ENCODE data around the gene CNDP1.

The CNDP1 gene

DNA sequence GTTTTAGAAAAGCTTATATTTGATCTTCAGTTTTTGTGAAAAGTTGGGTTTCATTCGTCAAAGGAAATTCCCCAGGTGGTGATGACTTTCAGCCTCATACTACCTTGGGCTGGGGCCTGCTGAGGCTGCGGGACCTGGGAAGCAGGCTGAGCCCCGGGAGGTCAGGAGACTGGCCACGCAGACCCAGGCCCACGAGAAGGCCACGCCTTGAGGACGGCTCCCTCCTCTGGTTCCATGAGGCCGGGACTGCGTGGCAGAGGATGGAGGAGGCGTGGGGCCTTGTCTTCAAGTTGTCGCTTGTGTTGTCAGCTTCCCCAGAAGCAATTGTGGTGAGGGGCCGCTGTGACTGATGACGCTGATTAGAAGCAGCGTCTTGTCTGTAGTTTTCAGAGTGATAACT lies 26.4 kb upstream of the CNDP1 start:
- peaks cover 90% of the 10 kb centered on the region for H3K36me3 ChIP-seq
- TF ChIP-seq CTCF (IDR thresholded peaks at IDR 0.05; ENCODE audit: low read depth, low read length), result no peak
- no peaks in the 10 kb centered on the region for H3K27me3 ChIP-seq (ENCODE audit: insufficient read depth, low read depth, severe bottlenecking)
- no peak overlapping the region for H3K4me3 ChIP-seq (ENCODE audit: low read depth, low read length)
- no peaks in the 10 kb centered on the region for H3K9me3 ChIP-seq (ENCODE audit: severe bottlenecking)
- no peak for DNase-seq
- H3K27ac ChIP-seq, result no peak overlapping the region

DNA sequence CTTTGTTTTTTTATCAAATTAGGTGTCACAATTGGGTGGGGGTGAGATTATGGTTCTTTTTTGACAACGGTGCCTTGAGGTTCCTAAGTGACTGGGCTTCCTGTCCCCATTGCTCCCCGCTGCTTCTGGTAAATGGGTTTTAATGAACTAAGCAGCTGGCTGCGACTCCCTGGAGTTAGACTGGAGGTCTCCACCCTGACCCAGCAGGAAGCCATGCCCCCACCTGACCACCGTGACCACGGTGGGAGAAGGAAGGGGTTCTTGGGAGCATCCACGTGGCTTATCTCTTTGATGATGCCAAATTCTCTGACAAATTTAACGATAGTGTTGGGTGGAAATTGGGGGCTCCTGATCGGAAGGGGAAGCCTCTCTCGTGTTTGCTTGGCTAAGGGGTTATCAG lies 25.9 kb upstream of the CNDP1 start:
- Histone ChIP-seq H3K27ac (no peak overlapping the region), H3K4me3 (ENCODE audit: low read depth, low read length) (no peak overlapping the region), H3K9me3 (ENCODE audit: severe bottlenecking) (no peaks in the 10 kb centered on the region), H3K27me3 (ENCODE audit: insufficient read depth, low read depth, severe bottlenecking) (no peaks in the 10 kb centered on the region), H3K36me3 (peaks cover 90% of the 10 kb centered on the region)
- no peak for TF ChIP-seq CTCF (IDR thresholded peaks at IDR 0.05; ENCODE audit: low read depth, low read length)
- no peak for DNase-seq

GRCh38 chr18:74508821-74509225 lies 25.5 kb upstream of the CNDP1 start:
- no peaks in the 10 kb centered on the region for H3K9me3 ChIP-seq (ENCODE audit: severe bottlenecking)
- H3K27me3 ChIP-seq (ENCODE audit: insufficient read depth, low read depth, severe bottlenecking), result no peaks in the 10 kb centered on the region
- H3K36me3 ChIP-seq, result peaks cover 94% of the 10 kb centered on the region
- H3K4me3 ChIP-seq (ENCODE audit: low read depth, low read length), result no peak overlapping the region
- DNase-seq, result no peak
- TF ChIP-seq CTCF (IDR thresholded peaks at IDR 0.05; ENCODE audit: low read depth, low read length), result no peak
- H3K27ac ChIP-seq, result no peak overlapping the region

GRCh38 chr18:74509856-74510769 lies 24.2 kb upstream of the CNDP1 start:
- H3K36me3 ChIP-seq, result peaks cover 91% of the 10 kb centered on the region
- H3K27me3 ChIP-seq (ENCODE audit: insufficient read depth, low read depth, severe bottlenecking), result no peaks in the 10 kb centered on the region
- no peak for DNase-seq
- no peak overlapping the region for H3K27ac ChIP-seq
- no peaks in the 10 kb centered on the region for H3K9me3 ChIP-seq (ENCODE audit: severe bottlenecking)
- H3K4me3 ChIP-seq (ENCODE audit: low read depth, low read length), result no peak overlapping the region
- TF ChIP-seq CTCF (IDR thresholded peaks at IDR 0.05; ENCODE audit: low read depth, low read length), result no peak

- DNase-seq, result no peak
- Histone ChIP-seq H3K27me3 (ENCODE audit: insufficient read depth, low read depth, severe bottlenecking) (no peaks in the 10 kb centered on the region), H3K9me3 (ENCODE audit: severe bottlenecking) (no peaks in the 10 kb centered on the region), H3K4me3 (ENCODE audit: low read depth, low read length) (no peak overlapping the region), H3K36me3 (peaks cover 91% of the 10 kb centered on the region), H3K27ac (no peak overlapping the region)
- TF ChIP-seq CTCF (IDR thresholded peaks at IDR 0.05; ENCODE audit: low read depth, low read length), result no peak
Observed at GRCh38 chr18:74510770-74511095, 23.6 kb upstream of the CNDP1 start.

GRCh38 chr18:74511823-74512222 lies 22.5 kb upstream of the CNDP1 start:
- H3K27me3 ChIP-seq (ENCODE audit: insufficient read depth, low read depth, severe bottlenecking), result no peaks in the 10 kb centered on the region
- TF ChIP-seq CTCF (IDR thresholded peaks at IDR 0.05; ENCODE audit: low read depth, low read length), result no peak
- no peak overlapping the region for H3K27ac ChIP-seq
- no peak for DNase-seq
- H3K9me3 ChIP-seq (ENCODE audit: severe bottlenecking), result no peaks in the 10 kb centered on the region
- H3K4me3 ChIP-seq (ENCODE audit: low read depth, low read length), result no peak overlapping the region
- H3K36me3 ChIP-seq, result peaks cover 90% of the 10 kb centered on the region

All from WERI-Rb-1 (cell line).